22Rv1 (cell line): ENCODE measurements around the gene ZNF468.
"Not testable (repeated sequence)": the region's sequence is repeated elsewhere in the genome, so short reads cannot be mapped to it uniquely, and the experiment has no call there.

Experiments
- H3K27ac ChIP-seq: fragments of 450-650 bp; 2 replicates; pipeline ENCODE4 v1.5.1; 2017
- CTCF ChIP-seq: fragments of 450-650 bp; IDR thresholded peaks from 2 replicates; pipeline ENCODE4 v1.5.1; 2017; ENCODE audit warnings: mild to moderate bottlenecking
- ZFX ChIP-seq: fragments of 450-650 bp; IDR thresholded peaks from 2 replicates; pipeline ENCODE4 v1.6.1; 2017; ENCODE audit warnings: antibody characterized with exemption, borderline replicate concordance

ZNF468 gene

GRCh38 chr19:52857378-52858191 is at the start of gene ZNF468:
ZNF468 (minus strand) TSS chr19:52857619; CDS start chr19:52854272, 3,347 bp downstream.
- peak within 1 kb of the TSS; percentile 40 for H3K27ac ChIP-seq

- not testable (repeated sequence) for H3K27ac ChIP-seq
These were observed 46.8 kb upstream of the ZNF468 start for GRCh38 chr19:52904052-52904780.

GRCh38 chr19:52901842-52902241 is 44.4 kb upstream of the ZNF468 start:
- TF ChIP-seq ZFX (no peak), CTCF (no peak)

GRCh38 chr19:52898596-52898995 is 41.2 kb upstream of the ZNF468 start:
- H3K27ac ChIP-seq: not testable (repeated sequence)

More at GRCh38 chr19:52901842-52902241, 44.4 kb upstream of the ZNF468 start:
- H3K27ac ChIP-seq: no peak overlapping the region

GRCh38 chr19:52898101-52898500 is 40.7 kb upstream of the ZNF468 start:
- H3K27ac ChIP-seq: peak overlapping the region; percentile 97
- TF ChIP-seq ZFX (no peak), CTCF (no peak)

- TF ChIP-seq ZFX: no peak
- no peak for TF ChIP-seq CTCF
These were observed 39.9 kb upstream of the ZNF468 start, which contains the start of gene ZNF320 for GRCh38 chr19:52897138-52897935. ZNF320 (minus strand) TSS chr19:52897635; CDS start chr19:52890255, 7,380 bp downstream.

GRCh38 chr19:52896431-52897137 is 39.2 kb upstream of the ZNF468 start:
- H3K27ac ChIP-seq: peak overlapping the region; percentile 97
- TF ChIP-seq ZFX: no peak

More at GRCh38 chr19:52897138-52897935, 39.9 kb upstream of the ZNF468 start, which contains the start of gene ZNF320:
- peak within 1 kb of the TSS; percentile 97 for H3K27ac ChIP-seq

GRCh38 chr19:52891336-52891735 is 33.9 kb upstream of the ZNF468 start:
- TF ChIP-seq CTCF (no peak), ZFX (no peak)
- no peak overlapping the region for H3K27ac ChIP-seq
